ENCODE measurements around the gene PEX7.
"Not testable (repeated sequence)": the region's sequence is repeated elsewhere in the genome, so short reads cannot be mapped to it uniquely, and the experiment has no call there.

PEX7 gene

DNA sequence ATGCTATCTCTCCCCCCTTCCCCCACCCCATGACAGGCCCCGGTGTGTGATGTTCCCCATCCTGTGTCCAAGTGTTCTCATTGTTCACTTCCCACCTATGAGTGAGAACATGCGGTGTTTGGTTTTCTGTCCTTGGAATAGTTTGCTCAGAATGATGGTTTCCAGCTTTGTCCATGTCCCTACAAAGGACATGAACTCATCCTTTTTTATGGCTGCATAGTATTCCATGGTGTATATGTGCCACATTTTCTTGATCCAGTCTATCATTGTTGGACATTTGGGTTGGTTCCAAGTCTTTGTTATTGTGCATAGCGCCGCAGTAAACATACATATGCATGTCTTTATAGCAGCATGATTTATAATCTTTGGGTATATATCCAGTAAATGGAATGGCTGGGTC lies 24.1 kb downstream of the PEX7 start:
- not testable (repeated sequence) for DNase-seq

DNA sequence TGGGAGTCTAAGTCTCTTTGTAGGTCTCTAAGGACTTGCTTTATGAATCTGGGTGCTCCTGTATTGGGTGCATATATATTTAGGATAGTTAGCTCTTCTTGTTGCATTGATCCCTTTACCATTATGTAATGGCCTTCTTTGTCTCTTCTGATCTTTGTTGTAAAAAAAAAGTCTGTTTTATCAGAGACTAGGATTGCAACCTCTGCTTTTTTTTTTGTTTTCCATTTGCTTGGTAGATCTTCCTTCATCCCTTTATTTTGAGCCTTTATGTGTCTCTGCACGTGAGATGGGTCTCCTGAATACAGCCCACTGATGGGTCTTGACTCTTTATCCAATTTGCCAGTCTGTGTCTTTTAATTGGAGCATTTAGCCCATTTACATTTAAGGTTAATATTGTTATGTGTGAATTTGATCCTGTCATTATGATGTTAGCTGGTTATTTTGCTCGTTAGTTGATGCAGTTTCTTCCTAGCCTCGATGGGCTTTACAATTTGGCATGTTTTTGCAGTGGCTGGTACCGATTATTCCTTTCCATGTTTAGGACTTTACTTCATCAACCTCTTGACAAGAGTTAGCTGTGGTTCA lies 27.7 kb downstream of the PEX7 start:
- DNase-seq, result not testable (repeated sequence)

DNA sequence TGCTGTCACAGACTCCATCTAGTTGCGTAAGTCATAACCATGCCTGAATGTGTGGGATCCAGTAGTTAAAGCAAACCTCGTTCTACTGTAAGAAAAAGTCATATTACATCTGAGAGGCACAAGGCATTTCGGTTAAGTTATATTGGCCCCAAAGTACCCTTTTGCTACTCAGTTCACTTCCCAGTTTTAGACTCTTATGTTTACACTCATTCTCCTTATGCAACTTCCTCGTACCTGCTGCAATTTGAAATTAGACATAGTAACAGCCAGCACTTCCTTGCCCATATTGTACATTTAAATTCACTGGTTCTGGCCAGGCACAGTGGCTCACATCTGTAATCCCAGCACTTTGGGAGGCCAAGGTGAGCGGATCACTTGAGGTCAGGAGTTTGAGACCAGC lies 37.0 kb downstream of the PEX7 start:
- DNase-seq, result no peak

DNA sequence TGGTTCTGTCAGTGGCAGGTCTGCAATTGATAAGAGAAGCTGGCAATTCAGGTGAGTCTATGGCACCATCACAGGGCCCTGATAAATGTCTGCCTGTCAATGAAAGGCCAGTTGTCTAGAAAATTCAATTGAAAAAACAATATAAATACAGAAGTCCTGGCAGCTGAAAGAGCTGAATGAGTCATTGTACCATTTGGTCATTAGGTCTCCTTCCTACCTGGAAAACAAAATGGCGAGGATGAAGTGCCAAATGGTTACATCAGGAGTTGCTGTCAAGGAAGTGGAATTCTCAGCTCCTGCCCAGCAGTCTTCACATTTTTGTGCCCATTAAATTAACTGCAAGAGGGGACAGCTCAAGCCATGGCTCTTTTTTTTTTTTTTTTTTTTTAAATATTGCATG lies 37.7 kb downstream of the PEX7 start:
- no peak for DNase-seq

DNA sequence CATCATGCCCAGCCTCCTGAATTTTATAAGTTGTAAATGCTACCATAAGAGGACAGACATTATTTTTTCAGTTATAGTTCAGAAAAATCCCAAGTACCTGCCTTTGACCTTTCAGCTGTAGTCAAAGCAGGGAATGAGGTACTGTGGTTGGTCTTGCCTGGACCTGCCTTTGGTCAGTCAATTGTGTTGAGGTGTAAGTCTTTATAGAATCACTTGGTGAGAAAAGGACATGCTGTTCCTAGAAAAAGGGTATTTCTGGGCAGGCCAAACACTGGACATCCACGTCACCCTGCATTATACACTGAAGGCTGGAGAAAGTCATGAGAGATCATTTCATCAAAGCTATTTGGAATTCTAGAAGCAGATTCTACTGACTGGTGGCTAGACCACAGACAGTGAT lies 40.3 kb downstream of the PEX7 start:
- no peak for DNase-seq

DNA sequence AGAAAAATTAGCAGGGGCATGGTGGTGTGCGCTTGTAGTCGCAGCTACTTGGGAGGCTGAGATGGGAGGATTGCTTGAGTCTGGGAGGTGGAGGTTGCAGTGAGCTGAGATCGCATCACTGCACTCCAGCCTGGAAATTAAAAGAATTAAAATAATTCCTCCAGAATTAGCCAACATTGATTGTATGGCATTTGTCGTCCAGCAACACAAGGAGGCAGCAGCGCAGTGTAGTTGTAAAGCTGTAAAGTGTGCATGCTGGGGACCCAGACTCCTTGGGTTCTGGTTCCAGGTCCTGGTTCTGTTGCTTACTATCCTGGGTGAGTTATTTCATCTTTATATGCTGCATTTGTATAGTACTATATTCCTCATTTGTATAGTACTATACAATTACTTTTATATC lies 41.4 kb downstream of the PEX7 start:
- DNase-seq, result no peak

DNA sequence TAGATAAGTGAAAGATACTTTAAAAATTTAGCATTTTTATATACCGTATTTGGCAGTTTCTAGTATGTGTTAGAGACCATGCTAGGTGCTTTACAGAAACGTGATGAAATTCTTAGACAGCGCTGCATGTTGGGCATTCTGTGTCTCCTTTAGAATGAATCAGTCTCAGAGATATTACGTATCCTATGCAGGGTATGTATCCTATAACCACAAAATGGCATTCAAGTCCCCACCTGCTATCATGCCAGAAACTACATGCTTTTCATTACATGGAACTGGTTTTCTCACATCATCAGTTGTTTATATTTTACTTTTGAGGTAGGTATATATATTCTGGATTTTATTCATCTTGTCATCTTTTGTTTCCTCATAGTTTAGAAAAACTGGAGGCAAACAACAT lies 42.3 kb downstream of the PEX7 start:
- no peak for DNase-seq

DNA sequence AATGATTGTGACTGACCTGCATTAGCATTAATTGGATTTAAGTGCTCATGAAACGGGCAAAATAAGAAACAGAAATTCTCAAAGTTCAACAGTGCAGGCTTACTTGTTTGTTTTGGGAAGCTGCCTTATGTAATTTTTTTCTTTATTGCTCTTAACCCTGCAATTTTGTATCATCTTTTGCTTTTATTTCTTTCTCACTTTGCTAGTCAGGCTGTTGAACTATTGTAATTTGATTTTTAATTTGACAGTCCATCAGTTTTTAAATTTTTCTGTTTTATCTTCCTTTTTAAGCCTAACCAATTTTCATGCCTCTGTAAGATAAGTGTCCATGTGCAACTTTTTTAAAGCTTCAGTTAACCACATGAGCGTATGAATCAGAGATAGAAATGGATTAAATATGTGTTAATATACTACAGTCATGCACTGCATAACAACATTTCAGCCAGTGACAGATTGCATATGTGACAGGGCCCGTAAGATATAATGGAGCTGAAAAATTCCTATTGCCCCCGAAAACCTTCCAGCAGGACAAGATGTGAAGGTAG lies 44.6 kb downstream of the PEX7 start:
- no peak for DNase-seq

DNA sequence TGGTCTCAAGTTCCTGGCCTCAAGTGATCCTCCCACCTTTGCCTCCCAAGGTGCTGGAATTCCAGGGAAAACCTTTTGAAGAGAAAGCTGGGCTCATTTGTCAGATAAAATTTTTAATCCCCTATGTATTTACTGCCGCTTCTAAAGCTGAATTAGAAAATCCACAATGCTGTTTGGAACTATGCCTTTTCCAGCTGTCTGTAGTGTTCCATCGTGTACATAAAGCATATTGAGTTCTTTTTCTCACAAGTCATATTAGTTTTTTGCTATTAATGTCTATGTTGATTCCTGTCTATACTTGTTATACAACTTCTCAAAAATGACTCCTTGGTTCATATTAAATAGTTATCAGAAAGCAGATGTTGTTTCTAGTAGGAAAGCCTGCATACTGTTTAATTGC lies 47.1 kb downstream of the PEX7 start:
- no peak for DNase-seq

DNA sequence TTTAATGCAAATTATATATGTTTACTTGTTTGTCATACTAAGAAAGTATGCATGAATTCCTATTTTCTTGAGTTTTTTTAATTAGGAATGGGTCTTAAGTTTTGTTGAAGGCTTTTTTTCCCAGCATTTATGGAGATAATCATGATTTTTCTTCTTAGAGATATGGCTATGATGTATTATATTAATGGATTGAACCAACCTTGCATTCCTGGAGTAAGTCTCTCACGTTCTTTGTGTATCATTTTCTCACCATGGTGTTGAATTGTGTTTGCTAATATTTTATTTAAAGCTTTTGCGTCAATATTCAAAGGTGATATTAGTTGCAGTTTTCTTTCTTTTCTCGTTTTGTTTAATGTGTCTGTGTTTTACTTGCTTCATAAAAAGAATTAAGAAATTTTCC lies 51.4 kb downstream of the PEX7 start:
- DNase-seq, result no peak

DNA sequence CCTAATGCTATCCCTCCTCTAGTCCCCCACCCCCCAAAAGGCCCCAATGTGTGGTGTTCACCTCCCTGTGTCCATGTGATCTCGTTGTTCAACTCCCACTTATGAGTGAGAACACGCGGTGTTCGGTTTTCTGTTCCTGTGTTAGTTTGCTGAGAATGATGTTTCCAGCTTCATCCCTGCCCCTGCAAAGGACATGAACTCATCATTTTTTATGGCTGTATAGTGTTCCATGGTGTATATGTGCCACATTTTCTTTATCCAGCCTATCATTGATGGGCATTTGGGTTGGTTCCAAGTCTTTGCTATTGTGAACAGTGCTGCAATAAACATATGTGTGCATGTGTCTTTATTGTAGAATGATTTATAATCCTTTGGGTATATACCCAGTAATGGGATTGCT lies 54.1 kb downstream of the PEX7 start:
- not testable (repeated sequence) for DNase-seq

DNA sequence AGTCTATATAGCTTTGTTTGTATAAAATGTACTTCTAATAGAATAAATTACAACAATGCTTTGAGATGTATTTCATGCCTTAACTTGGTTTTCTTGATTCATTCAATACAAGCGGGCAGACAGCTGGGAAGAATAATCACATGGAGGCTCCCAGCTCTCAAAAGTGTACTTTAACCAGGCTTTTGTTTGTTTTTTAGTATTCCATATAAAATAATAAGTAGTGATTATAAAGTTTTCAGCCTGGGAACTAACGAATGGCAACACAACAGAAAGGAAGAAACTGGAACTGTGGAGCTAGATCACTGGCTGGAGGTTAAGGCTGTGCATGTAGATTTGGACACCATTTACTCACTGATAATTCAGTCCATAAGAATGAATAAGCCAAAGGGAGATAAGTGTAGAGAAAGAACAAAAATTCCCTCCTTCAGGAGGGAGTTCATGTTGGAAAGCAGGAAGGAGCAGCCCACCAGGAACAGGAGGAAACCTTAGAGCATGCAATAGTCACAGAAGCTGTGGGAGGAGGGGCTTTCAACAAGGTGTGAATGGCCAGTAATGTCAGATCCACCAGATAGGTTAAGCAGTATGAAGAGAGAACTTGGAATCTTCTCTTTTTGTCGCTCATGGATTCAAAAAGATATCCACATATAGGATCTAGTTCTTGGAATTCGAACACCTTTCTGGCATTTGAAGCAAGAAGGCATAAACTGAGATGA lies 58.5 kb downstream of the PEX7 start:
- DNase-seq, result no peak

DNA sequence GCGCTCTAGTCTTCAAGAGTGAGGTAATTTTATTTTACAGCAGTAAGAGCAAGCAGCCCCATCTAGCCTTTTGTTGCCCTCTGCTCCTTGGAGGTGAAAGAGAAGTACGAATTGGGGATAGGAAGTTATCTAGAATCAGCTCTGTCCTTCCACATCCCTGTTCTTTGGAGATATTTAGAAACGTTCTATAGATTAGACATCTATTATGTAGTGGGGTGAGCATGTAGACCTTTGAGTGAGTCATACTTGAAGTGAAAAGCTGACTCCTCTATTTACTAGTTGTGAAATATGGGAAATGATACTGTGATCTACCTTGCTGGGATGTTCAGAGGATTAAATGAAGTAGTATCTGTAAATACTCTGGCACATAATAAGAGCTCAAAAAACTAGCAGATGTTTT lies 63.7 kb downstream of the PEX7 start:
- no peak for DNase-seq

DNA sequence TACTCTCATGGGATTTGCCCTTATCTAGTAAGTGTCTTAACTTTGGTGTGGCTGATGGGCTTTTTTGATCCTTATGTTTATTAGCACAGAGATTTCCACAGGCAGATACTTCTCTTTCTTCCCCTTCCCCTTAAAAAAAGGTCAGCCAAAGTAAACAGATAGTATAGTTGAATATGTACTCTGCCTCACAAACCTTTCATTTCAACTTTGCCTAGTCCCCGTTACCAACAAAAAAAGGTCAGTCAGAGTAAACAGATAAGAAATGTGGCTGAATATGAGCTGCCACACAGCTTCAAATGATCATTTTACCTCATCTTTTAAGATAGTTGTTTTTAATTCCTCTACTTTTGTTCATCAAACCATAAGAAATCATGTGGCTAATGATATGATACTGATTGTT lies 65.6 kb downstream of the PEX7 start:
- DNase-seq, result no peak

DNA sequence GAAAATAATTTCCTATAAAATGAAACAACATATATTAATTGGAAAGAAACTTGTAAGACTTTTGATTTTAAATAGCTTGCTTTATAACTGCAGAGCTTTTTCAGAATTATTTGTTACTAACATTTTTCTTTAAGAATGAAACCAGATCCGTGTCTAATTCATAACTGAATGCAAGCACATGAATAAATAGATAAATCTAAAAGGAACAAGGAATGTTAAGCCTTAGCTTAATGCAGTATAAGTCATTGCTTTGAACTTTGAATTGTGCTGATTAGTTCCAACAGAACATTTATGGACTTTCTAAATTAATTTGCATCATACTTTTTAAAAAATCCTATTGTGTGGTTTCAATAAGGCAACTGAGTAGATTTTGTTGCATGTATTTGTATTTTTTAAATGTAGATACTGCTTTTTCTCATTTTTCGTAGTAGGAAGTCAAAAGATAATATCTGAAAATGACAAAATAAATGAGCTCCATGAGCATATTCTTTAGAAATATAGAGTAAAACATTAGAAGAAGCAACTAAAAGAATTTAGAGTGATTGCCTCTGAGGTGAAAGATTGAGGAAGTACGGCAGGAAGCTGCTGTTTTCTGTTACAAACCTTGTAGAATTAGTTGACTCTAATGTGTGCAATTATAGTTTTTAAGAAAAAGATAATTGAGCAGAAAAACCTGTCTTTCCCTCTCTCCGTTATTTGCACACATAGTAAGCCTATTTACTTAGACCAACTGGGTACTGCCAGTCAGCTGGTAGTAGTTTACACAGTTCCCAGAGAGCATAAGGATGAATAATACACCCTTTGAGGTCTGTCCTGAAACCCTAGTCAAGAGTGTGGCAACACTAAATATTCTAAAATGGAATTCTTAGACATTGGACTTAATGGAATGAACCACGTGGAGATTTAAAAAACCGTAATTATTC lies 67.1 kb downstream of the PEX7 start:
- DNase-seq, result no peak

DNA sequence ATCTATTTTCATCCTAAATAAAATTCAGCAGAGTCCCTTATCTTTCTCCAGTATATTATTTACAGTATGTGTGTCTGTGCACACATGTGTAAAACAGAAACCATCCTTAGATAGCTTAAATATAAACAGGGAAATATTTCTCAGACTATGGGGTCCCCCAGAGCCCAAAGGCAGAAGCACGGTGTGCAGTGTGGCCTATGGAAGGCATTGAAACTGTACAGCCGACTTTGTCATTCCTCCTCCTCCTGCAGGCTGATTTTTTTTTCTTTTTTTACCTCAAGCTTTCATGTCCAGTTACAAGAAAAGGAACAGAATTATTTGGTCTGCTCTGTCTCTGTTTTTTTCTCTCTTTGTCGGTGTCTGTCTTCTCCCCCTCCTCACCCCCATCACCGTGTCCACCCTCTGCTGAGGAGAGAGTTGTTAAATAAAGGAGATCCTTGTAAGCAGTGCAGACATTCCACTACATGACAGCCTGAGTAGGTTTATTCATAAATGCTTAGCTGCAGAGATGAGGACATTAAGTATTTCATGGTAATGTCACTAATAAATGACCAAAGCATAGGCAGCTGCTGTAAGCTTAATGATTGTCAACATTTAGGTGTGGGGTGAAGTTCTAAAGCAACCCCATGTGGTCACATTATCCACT lies 67.9 kb downstream of the PEX7 start:
- no peak for DNase-seq

DNA sequence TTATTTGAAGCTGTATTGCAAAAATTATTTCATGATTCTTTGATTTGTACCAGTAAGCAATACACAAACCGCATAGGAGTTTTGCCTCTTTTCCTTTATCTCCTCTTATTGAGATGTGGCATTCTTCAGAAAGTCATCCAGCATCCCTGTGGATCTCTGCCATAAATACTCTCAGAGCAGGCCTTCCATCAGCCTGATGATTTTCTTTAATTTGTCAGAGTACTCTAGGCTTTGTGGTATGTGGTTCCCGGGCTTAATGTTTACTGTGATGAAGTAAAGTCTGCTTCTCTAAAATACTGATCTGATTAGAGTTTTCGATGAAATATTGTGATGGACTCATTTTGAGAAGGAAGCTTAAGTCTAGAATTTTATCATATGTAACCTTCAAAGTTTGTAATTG lies 68.6 kb downstream of the PEX7 start:
- DNase-seq, result no peak

DNA sequence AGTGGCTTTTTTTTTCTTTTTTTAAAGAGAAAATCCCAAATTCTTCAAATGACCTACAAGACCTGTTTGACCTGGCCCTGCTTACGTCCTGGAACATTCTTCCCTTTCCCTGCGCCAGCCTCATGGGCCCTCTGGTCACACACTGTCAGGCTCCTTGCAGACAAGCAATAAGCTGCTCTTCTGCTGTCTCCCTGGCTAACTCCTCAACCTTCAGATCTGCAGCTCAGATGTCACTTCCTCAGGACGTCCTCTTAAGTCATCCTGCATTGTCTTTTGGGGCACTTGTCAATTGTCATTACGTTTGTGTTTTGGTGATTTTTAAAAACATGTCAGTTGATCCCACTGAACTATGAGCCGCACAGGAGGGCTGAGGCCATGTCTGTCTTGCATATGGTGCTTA lies 70.8 kb downstream of the PEX7 start:
- DNase-seq, result no peak

DNA sequence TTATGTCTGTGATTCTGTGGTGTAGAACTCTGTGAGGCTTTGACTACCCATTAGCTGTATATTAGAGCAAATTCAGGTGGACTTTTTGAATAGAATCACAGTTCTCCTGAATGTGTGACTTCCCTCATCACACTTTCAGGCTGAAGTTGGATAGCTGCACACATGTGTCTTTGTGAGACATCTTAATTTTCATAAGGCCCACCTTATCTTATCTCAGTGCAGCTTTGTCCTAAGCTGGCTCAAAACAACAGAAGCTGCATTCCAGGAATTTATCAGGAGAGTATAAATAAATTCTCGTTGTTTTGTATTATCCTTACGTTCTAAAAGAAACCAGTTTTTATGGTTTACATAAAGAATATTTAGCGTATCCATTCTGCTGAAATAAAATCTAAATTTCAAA lies 73.5 kb downstream of the PEX7 start:
- no peak for DNase-seq

DNA sequence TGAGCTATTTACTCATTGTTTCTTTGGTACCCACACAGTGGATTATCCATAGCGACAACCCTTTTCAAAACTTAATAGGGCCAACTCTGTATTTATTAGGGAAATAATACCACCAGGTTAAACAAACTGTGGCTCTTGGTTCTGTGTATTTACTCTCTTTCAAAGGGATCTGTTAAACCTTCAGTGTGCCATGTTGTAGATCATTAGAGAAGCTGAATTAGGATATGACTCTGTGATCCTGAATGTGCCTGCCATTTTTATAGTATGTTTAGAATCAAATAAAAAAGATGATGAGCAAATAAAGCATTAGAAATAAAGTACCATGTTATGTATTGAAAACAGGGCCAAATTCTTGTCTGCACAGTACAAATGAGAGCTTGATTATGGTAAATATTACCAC lies 74.7 kb downstream of the PEX7 start:
- no peak for DNase-seq

DNA sequence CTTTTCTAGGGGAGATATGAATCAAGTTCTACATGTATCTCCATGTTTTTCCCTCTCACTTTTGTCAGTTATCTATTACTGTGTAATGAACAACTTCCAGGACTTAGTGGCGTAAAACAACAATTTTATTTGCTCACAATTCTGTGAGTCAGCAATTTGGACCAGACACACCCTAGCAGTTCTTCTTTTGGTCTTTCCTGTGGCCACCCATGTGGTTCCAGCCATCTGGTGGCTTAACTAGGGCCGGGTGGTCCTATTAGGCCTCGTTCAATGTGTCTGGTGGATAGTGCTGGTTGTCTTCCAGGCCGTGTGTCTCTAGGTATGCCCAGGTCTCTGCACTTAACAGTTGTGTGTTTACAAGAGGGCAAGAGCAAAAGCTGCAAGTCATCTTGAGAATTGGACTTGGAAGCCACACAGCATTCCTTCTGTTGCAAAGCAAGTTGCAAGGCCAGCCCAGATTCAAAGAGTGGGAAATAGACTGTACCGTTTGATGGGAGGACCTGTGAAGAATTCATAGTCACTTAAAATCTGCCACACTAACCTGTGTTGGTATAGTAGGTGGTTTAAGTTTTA lies 78.9 kb downstream of the PEX7 start:
- no peak for DNase-seq

DNA sequence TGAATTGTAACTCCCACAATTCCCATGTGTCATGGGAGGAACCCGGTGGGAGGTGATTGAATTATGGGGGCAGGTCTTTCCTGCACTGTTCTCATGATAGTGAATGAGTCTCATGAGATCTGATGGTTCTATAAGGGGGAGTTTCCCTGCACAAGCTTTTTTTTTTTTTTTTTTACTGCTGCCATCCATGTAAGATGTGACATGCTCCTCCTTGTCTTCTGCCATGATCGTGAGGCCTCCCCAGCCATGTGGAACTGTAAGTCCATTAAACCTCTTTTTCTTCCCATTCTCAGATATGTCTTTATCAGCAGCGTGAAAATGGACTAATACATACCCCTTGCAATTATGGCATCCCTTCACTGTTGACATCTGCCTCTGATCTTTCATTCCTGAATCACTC lies 82.1 kb downstream of the PEX7 start:
- DNase-seq, result not testable (repeated sequence)

DNA sequence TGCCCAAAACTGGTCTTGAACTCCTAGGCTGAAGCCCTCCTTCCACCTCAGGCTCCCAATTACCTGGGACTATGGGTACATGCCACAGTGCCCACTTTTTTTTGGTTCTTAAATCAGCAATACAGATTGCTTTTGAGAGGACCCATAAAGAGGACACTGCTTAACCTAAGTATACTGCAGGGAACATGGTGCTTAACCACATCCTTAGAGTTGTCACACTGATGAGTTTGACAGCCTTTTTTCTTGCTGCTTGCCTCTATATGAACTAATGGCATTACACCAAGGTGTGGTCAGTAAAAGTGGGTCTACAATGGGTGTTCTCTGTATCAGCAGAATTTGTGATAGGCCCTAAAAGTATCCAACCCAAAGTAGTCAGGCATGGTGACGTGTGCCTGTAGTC lies 92.6 kb downstream of the PEX7 start:
- DNase-seq, result no peak

Data from activated T-cell treated with anti-CD3 and anti-CD28 coated beads, Interleukin-2, amount 50 U/mL, for 1 hour (primary cell).